Measurements from ENCODE around the gene AGER.
"Not testable (repeated sequence)": the region's sequence is repeated elsewhere in the genome, so short reads cannot be mapped to it uniquely, and the experiment has no call there.

AGER gene

GRCh38 chr6:32198345-32198696, 14.3 kb upstream of the AGER start:
- DNase-seq = no peak

GRCh38 chr6:32196682-32197616, 12.9 kb upstream of the AGER start:
- DNase-seq = no peak

GRCh38 chr6:32195902-32196681, 12.0 kb upstream of the AGER start:
- peak; percentile 76 for DNase-seq

GRCh38 chr6:32195652-32195901, 11.5 kb upstream of the AGER start:
- peak; percentile 96 for DNase-seq

- DNase-seq = peak; percentile 32
These were observed 11.0 kb upstream of the AGER start for GRCh38 chr6:32194825-32195651.

GRCh38 chr6:32194388-32194787, 10.3 kb upstream of the AGER start:
- no peak for DNase-seq

GRCh38 chr6:32193096-32193495, 9.0 kb upstream of the AGER start:
- not testable (repeated sequence) for DNase-seq

- no peak for DNase-seq
These were observed 8.6 kb upstream of the AGER start, which contains the start of gene GPSM3 for GRCh38 chr6:32192608-32193039. Gene GPSM3, minus strand, starts transcription at chr6:32192643. Its CDS starts 130 bp downstream, at chr6:32192513.

- DNase-seq = no peak
These were observed 7.9 kb upstream of the AGER start for GRCh38 chr6:32191696-32192607.

GRCh38 chr6:32190911-32191677, 7.0 kb upstream of the AGER start:
- DNase-seq = no peak

- peak; percentile 88 for DNase-seq
These were observed 6.2 kb upstream of the AGER start, which contains the start of gene PBX2 for GRCh38 chr6:32190054-32190851. Gene PBX2, minus strand, starts transcription at chr6:32190202. Its CDS starts 287 bp downstream, at chr6:32189915.

GRCh38 chr6:32189742-32190053, 5.6 kb upstream of the AGER start:
- no peak for DNase-seq

GRCh38 chr6:32189069-32189741, 5.2 kb upstream of the AGER start:
- DNase-seq = no peak

- no peak for DNase-seq
These were observed 4.5 kb upstream of the AGER start for GRCh38 chr6:32188381-32189068.

GRCh38 chr6:32187725-32188380, 3.8 kb upstream of the AGER start:
- DNase-seq = not testable (repeated sequence)

- DNase-seq = no peak
These were observed 3.1 kb upstream of the AGER start for GRCh38 chr6:32187009-32187709.

GRCh38 chr6:32186151-32186840, 2.2 kb upstream of the AGER start:
- not testable (repeated sequence) for DNase-seq

Data from DMS79 treated with DMSO at 0.1 percent for 48 hours (cell line).